Endodermal cell (in vitro differentiated cells): ENCODE results near the gene NCKAP5. TPM values are rescaled to one million over a fixed set of nuclear protein-coding genes. Genes with fewer than 3 reads are reported as not detected.

Experiments
- DNase-seq: peaks from one replicate; pipeline ENCODE4 v3.0.0-alpha.2; 2017
- H3K27ac ChIP-seq: 2 replicates; pipeline ENCODE4 v1.5.1; 2013; ENCODE audit warnings: mild to moderate bottlenecking, low read depth, low read length, moderate library complexity
- H3K27me3 ChIP-seq: 2 replicates; pipeline ENCODE4 v1.6.1; 2013; ENCODE audit warnings: mild to moderate bottlenecking, low read length, moderate library complexity; ENCODE audit not compliant: insufficient read depth, control insufficient read depth, poor library complexity, severe bottlenecking
- H3K36me3 ChIP-seq: 2 replicates; pipeline ENCODE4 v1.7.0; 2013; ENCODE audit warnings: mild to moderate bottlenecking, low read length, moderate library complexity; ENCODE audit not compliant: control insufficient read depth, insufficient read depth
- H3K4me1 ChIP-seq: one replicate; pipeline ENCODE4 v1.7.0; 2013; ENCODE audit warnings: low read length; ENCODE audit not compliant: control insufficient read depth, insufficient read depth
- H3K4me3 ChIP-seq: 2 replicates; pipeline ENCODE4 v1.5.1; 2013; ENCODE audit warnings: mild to moderate bottlenecking, low read length, moderate library complexity
- H3K9ac ChIP-seq: 2 replicates; pipeline ENCODE4 v1.6.1; 2013; ENCODE audit warnings: mild to moderate bottlenecking, low read length, moderate library complexity; ENCODE audit not compliant: poor library complexity, severe bottlenecking; ENCODE audit errors: extremely low read depth
- H3K9me3 ChIP-seq: 2 replicates; pipeline ENCODE4 v1.6.1; 2013; ENCODE audit warnings: mild to moderate bottlenecking, low read length, moderate library complexity; ENCODE audit not compliant: control insufficient read depth
- H3K27ac Mint-ChIP-seq: 2 replicates; pipeline ENCODE4 v1.8.0; 2020; ENCODE audit warnings: mixed read lengths
- H3K27me3 Mint-ChIP-seq: 2 replicates; pipeline ENCODE4 v1.8.0; 2021; ENCODE audit warnings: mild to moderate bottlenecking, mixed read lengths; ENCODE audit not compliant: insufficient read depth
- H3K36me3 Mint-ChIP-seq: 2 replicates; pipeline ENCODE4 v1.8.0; 2020; ENCODE audit warnings: low read depth, mixed read lengths
- H3K4me1 Mint-ChIP-seq: 2 replicates; pipeline ENCODE4 v1.8.0; 2020; ENCODE audit warnings: mixed read lengths
- H3K4me3 Mint-ChIP-seq: 2 replicates; pipeline ENCODE4 v1.8.0; 2020; ENCODE audit warnings: mild to moderate bottlenecking, moderate library complexity, mixed read lengths
- H3K9me3 Mint-ChIP-seq: 2 replicates; pipeline ENCODE4 v1.8.0; 2020; ENCODE audit warnings: mild to moderate bottlenecking, mixed read lengths
- CTCF ChIP-seq: fragments of 200-600 bp; sonication (generic); conservative IDR thresholded peaks from 2 replicates; pipeline ENCODE4 v1.5.0; 2021; ENCODE audit warnings: antibody characterized with exemption, mild to moderate bottlenecking
- WGBS, 2 experiments: methylation state at CpG; one replicate each; pipeline versions ENCODE4 v1.1.5 to v1.1.7; 2013; ENCODE audit warnings: missing lambda C conversion rate in 2 of 2, mixed read lengths in 1 of 2; ENCODE audit not compliant: insufficient coverage in 1 of 2, insufficient read length in 1 of 2; 5-methylcytosine and 5-hydroxymethylcytosine counted together
- total RNA-seq, 2 donors: library from RNA; stranded (reverse); fragmentation: NEBNext Ultra II Directional in 1 of 2; extraction: Animal tissue kit (Norgen Biotek cat#: 25700) in 1 of 2; gene quantifications; 2 replicates in 1 of 2; 3 replicates in 1 of 2; pipeline ENCODE4 v1.2.1, GENCODE V29; 2021

The NCKAP5 gene
- total RNA-seq, 2 donors from 2014 or later, result 0.58 to 0.92 TPM

- Histone ChIP-seq H3K4me1 (peaks cover 6% of the 10 kb centered on the region), H3K9ac (no peak overlapping the region), H3K27ac (no peak overlapping the region), H3K4me3 (no peak overlapping the region), H3K9me3 (peaks cover 7% of the 10 kb centered on the region), H3K36me3 (no peaks in the 10 kb centered on the region), H3K27me3 (no peaks in the 10 kb centered on the region)
- H3K4me3 Mint-ChIP-seq, result no peak overlapping the region
- WGBS, 2 experiments, result 90 to 92% methylated on average over 2 of the region's 2 CpGs
- no peak overlapping the region for H3K27ac Mint-ChIP-seq
- H3K27me3 Mint-ChIP-seq, result peaks cover 1% of the 10 kb centered on the region
- TF ChIP-seq CTCF, result no peak
- H3K4me1 Mint-ChIP-seq, result peaks cover 10% of the 10 kb centered on the region
- H3K9me3 Mint-ChIP-seq, result peaks cover 12% of the 10 kb centered on the region
- H3K36me3 Mint-ChIP-seq, result no peaks in the 10 kb centered on the region
- DNase-seq, result no peak
Measured at GRCh38 chr2:132815516-132815915, 752.7 kb downstream of the NCKAP5 start.

GRCh38 chr2:132814651-132815050, 753.6 kb downstream of the NCKAP5 start:
- peaks cover 1% of the 10 kb centered on the region for H3K27me3 Mint-ChIP-seq
- no peaks in the 10 kb centered on the region for H3K36me3 Mint-ChIP-seq
- no peak for TF ChIP-seq CTCF
- no peak for DNase-seq
- H3K27me3 ChIP-seq, result no peaks in the 10 kb centered on the region
- peaks cover 20% of the 10 kb centered on the region for H3K9me3 Mint-ChIP-seq
- peaks cover 14% of the 10 kb centered on the region for H3K9me3 ChIP-seq
- peaks cover 6% of the 10 kb centered on the region for H3K4me1 ChIP-seq
- WGBS, 2 experiments, result 97 to 100% methylated on average over 2 to 3 of the region's 3 CpGs
- no peak overlapping the region for H3K4me3 Mint-ChIP-seq
- no peak overlapping the region for H3K4me3 ChIP-seq
- H3K4me1 Mint-ChIP-seq, result peaks cover 10% of the 10 kb centered on the region
- no peak overlapping the region for H3K27ac ChIP-seq
- H3K9ac ChIP-seq, result no peak overlapping the region
- no peak overlapping the region for H3K27ac Mint-ChIP-seq
- no peaks in the 10 kb centered on the region for H3K36me3 ChIP-seq

- H3K4me3 ChIP-seq, result no peak overlapping the region
- no peak for DNase-seq
- H3K4me1 ChIP-seq, result peaks cover 6% of the 10 kb centered on the region
- H3K9ac ChIP-seq, result no peak overlapping the region
- no peaks in the 10 kb centered on the region for H3K27me3 ChIP-seq
- H3K4me3 Mint-ChIP-seq, result no peak overlapping the region
- WGBS, 2 experiments, result 87 to 94% methylated on average over 2 of the region's 2 CpGs
- H3K36me3 ChIP-seq, result no peaks in the 10 kb centered on the region
- no peak overlapping the region for H3K27ac Mint-ChIP-seq
- no peaks in the 10 kb centered on the region for H3K36me3 Mint-ChIP-seq
- no peak overlapping the region for H3K27ac ChIP-seq
- H3K4me1 Mint-ChIP-seq, result peaks cover 10% of the 10 kb centered on the region
- peaks cover 30% of the 10 kb centered on the region for H3K9me3 Mint-ChIP-seq
- no peak for TF ChIP-seq CTCF
- peaks cover 19% of the 10 kb centered on the region for H3K9me3 ChIP-seq
- H3K27me3 Mint-ChIP-seq, result peaks cover 1% of the 10 kb centered on the region
Measured at GRCh38 chr2:132813422-132813821, 754.8 kb downstream of the NCKAP5 start.
